ENCODE data around the gene HSD17B4.

The HSD17B4 gene

DNA sequence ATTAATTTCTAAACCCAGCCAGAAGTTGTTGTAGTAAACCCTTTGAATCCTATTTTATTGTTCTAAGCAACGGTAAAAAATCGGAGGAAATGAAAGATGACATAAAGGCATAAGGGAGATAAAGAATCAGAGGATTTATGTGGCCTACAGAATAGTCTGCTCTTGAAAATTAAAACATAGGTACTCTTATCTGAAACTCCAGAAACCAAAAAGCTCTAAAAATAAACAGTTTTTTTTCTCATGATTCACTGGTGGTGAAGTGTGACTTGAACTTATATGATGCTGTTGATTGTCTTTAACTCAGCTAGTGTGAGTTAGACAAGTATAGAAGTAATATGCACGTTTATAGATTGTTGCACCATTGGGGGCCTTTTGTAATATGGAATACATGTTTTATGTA, 80.3 kb downstream of the HSD17B4 start:
- Histone ChIP-seq H3K9me3 (ENCODE audit: control insufficient read depth, insufficient read depth, low read depth, low read length) (no peaks in the 10 kb centered on the region), H3K27ac (ENCODE audit: low read depth, low read length) (no peak overlapping the region), H3K9ac (ENCODE audit: low read length) (no peak overlapping the region), H3K36me3 (ENCODE audit: control insufficient read depth, insufficient read depth, low read length) (peaks cover 66% of the 10 kb centered on the region), H3K27me3 (ENCODE audit: control insufficient read depth, insufficient read depth, low read length) (no peaks in the 10 kb centered on the region), H3K4me1 (ENCODE audit: control insufficient read depth, insufficient read depth, low read length) (0 out of 2 replicates have a peak, but pooled peaks cover 8% of the 10 kb centered on the region), H3K4me3 (ENCODE audit: low read depth, low read length) (no peak overlapping the region)

DNA sequence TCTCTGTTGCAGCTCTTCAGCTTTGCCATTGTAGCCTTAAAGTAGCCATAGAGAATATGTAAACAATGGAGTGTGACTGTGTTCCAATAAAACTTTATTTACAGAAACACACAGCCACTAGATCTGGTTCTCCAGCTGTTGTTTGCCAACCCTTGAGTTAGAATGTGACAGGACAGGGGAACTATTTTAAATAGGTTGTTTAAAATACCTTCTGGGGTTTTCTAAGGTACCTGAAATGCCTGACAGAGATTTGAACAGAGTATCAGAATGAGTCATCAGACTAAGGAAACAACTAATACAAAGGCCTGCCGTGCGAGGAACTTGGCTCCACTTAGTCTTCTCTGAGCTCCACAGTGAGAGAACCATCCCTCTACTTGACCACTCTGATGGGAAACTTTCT, 85.4 kb downstream of the HSD17B4 start:
- Histone ChIP-seq H3K27ac (ENCODE audit: low read depth, low read length) (no peak overlapping the region), H3K36me3 (ENCODE audit: control insufficient read depth, insufficient read depth, low read length) (peaks cover 72% of the 10 kb centered on the region), H3K9ac (ENCODE audit: low read length) (no peak overlapping the region), H3K4me1 (ENCODE audit: control insufficient read depth, insufficient read depth, low read length) (0 out of 2 replicates have a peak, but pooled peaks cover 3% of the 10 kb centered on the region), H3K27me3 (ENCODE audit: control insufficient read depth, insufficient read depth, low read length) (no peaks in the 10 kb centered on the region), H3K4me3 (ENCODE audit: low read depth, low read length) (no peak overlapping the region), H3K9me3 (ENCODE audit: control insufficient read depth, insufficient read depth, low read depth, low read length) (no peaks in the 10 kb centered on the region)

DNA sequence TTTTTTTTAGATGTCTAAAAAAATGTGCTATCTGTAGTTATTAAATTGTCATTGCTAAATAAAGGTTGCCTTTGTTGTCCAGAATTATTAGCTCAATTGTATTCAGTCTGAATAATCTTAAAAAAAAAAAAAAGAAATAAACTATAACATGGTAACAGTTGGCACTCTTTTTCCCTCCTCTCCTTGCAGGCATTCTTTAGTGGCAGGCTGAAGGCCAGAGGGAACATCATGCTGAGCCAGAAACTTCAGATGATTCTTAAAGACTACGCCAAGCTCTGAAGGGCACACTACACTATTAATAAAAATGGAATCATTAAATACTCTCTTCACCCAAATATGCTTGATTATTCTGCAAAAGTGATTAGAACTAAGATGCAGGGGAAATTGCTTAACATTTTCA, 89.4 kb downstream of the HSD17B4 start:
- no peak overlapping the region for H3K4me3 ChIP-seq (ENCODE audit: low read depth, low read length)
- no peaks in the 10 kb centered on the region for H3K27me3 ChIP-seq (ENCODE audit: control insufficient read depth, insufficient read depth, low read length)
- H3K9ac ChIP-seq (ENCODE audit: low read length) = no peak overlapping the region
- 0 out of 2 replicates have a peak, but pooled peaks cover 3% of the 10 kb centered on the region for H3K4me1 ChIP-seq (ENCODE audit: control insufficient read depth, insufficient read depth, low read length)
- no peaks in the 10 kb centered on the region for H3K9me3 ChIP-seq (ENCODE audit: control insufficient read depth, insufficient read depth, low read depth, low read length)
- H3K27ac ChIP-seq (ENCODE audit: low read depth, low read length) = no peak overlapping the region
- H3K36me3 ChIP-seq (ENCODE audit: control insufficient read depth, insufficient read depth, low read length) = peaks cover 60% of the 10 kb centered on the region

DNA sequence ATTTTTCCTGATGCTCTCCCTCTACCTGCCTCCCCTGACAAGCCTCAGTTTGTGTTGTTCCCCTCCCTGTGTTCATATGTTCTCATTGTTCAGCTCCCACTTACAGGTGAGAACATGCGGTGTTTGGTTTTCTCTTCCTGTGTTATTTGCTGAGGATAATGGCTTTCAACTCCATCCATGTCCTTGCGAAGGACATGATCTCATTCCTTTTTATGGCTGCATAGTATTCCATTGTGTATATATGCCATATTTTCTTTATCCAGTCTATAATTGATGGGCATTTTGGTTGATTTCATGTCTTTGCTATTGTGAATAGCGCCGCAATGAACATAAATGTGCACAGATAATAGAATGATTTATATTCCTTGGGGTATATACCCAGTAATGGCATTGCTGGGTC, 99.5 kb downstream of the HSD17B4 start:
- Histone ChIP-seq H3K9me3 (ENCODE audit: control insufficient read depth, insufficient read depth, low read depth, low read length) (no peaks in the 10 kb centered on the region), H3K27me3 (ENCODE audit: control insufficient read depth, insufficient read depth, low read length) (no peaks in the 10 kb centered on the region), H3K27ac (ENCODE audit: low read depth, low read length) (no peak overlapping the region), H3K4me1 (ENCODE audit: control insufficient read depth, insufficient read depth, low read length) (no peaks in the 10 kb centered on the region), H3K9ac (ENCODE audit: low read length) (no peak overlapping the region), H3K4me3 (ENCODE audit: low read depth, low read length) (no peak overlapping the region), H3K36me3 (ENCODE audit: control insufficient read depth, insufficient read depth, low read length) (no peaks in the 10 kb centered on the region)

DNA sequence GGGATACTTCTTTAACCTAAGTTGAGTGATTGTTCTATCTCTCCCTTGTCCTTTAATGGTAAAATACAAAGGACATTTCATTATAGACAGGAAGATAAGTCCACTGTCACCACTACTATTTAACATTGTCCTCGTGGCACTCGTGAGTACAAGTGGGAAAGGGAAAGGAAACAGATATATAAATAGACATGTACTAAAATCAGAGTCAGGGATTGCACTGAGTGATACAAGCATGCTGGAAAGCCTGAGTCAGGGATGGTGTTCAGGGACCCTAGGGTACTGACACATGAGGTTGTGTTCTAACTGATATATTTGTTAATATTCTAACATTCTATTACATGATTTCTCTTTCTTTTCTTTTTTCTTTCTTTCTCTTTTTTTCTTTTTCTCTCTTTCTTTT, 102.3 kb downstream of the HSD17B4 start:
- Histone ChIP-seq H3K4me1 (ENCODE audit: control insufficient read depth, insufficient read depth, low read length) (no peaks in the 10 kb centered on the region), H3K9ac (ENCODE audit: low read length) (no peak overlapping the region), H3K4me3 (ENCODE audit: low read depth, low read length) (no peak overlapping the region)

DNA sequence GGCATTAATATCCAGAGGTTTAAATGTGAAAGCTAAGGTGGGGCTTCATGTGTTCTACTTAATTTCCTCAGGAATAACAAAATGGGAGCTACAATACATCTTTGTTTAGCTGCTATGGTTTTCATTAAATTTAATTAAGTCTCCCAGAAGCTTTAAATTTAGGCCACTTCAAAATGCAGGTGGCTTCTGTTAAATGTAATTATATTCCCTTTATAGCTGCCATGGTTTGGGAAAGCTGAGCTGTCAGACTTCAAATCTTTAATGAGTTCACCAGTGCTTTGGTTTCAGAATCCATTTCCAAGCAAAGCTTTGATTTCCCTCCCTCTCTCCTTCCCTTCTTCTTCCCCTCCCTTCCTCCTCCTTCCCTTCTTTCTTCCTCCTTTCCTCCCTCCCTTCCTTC, 118.6 kb downstream of the HSD17B4 start:
- no peaks in the 10 kb centered on the region for H3K36me3 ChIP-seq (ENCODE audit: control insufficient read depth, insufficient read depth, low read length)
- no peaks in the 10 kb centered on the region for H3K27me3 ChIP-seq (ENCODE audit: control insufficient read depth, insufficient read depth, low read length)
- H3K4me3 ChIP-seq (ENCODE audit: low read depth, low read length) = no peak overlapping the region
- H3K9ac ChIP-seq (ENCODE audit: low read length) = no peak overlapping the region
- H3K4me1 ChIP-seq (ENCODE audit: control insufficient read depth, insufficient read depth, low read length) = no peaks in the 10 kb centered on the region
- H3K9me3 ChIP-seq (ENCODE audit: control insufficient read depth, insufficient read depth, low read depth, low read length) = no peaks in the 10 kb centered on the region
- H3K27ac ChIP-seq (ENCODE audit: low read depth, low read length) = no peak overlapping the region

More for the DNA sequence above, 102.3 kb downstream of the HSD17B4 start:
- no peak overlapping the region for H3K27ac ChIP-seq (ENCODE audit: low read depth, low read length)
- no peaks in the 10 kb centered on the region for H3K36me3 ChIP-seq (ENCODE audit: control insufficient read depth, insufficient read depth, low read length)
- no peaks in the 10 kb centered on the region for H3K9me3 ChIP-seq (ENCODE audit: control insufficient read depth, insufficient read depth, low read depth, low read length)
- H3K27me3 ChIP-seq (ENCODE audit: control insufficient read depth, insufficient read depth, low read length) = no peaks in the 10 kb centered on the region

DNA sequence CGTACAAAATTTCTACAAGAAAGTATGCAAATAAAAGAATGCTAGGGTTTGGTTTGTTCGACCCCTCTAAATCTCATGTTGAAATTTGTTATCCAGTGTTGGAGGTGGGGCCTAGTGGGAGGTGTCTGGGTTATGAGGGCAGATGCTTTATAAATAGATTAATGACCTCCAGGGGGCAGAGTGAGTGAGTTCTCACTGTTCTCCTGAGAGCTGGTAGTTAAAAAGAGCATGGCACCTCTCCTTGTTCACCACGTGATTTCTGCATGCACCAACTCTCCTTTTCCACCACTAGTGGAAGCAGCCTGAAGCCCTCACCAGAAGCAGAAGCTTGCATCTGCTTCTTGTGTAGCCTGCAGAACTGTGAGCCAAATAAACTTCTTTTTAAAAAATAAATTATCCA, 126.6 kb downstream of the HSD17B4 start:
- Histone ChIP-seq H3K27me3 (ENCODE audit: control insufficient read depth, insufficient read depth, low read length) (no peaks in the 10 kb centered on the region), H3K4me3 (ENCODE audit: low read depth, low read length) (no peak overlapping the region), H3K27ac (ENCODE audit: low read depth, low read length) (no peak overlapping the region), H3K9me3 (ENCODE audit: control insufficient read depth, insufficient read depth, low read depth, low read length) (no peaks in the 10 kb centered on the region), H3K4me1 (ENCODE audit: control insufficient read depth, insufficient read depth, low read length) (peaks cover 6% of the 10 kb centered on the region), H3K9ac (ENCODE audit: low read length) (no peak overlapping the region), H3K36me3 (ENCODE audit: control insufficient read depth, insufficient read depth, low read length) (no peaks in the 10 kb centered on the region)

DNA sequence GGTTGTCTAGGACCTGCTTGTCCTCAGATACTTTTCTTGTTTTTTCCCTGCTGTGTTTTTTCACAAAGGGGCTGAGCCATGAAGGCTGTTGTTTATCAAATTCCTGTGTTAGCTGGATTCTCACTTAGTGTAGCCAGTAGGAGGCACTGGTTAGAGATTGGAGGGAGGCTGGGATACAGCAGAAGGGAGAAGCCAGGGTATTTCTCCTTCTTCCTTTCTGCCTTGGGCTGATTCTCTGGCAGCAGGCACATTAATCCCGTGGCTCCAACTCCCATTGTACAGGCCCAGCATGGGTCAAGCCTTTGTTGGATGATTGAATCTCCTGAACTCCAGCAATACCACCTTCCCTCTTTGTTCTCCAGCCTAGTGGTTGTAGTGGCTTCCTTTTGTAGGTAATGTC, 130.7 kb downstream of the HSD17B4 start:
- Histone ChIP-seq H3K27me3 (ENCODE audit: control insufficient read depth, insufficient read depth, low read length) (no peaks in the 10 kb centered on the region), H3K27ac (ENCODE audit: low read depth, low read length) (no peak overlapping the region), H3K9ac (ENCODE audit: low read length) (no peak overlapping the region), H3K4me1 (ENCODE audit: control insufficient read depth, insufficient read depth, low read length) (peaks cover 6% of the 10 kb centered on the region), H3K9me3 (ENCODE audit: control insufficient read depth, insufficient read depth, low read depth, low read length) (no peaks in the 10 kb centered on the region), H3K4me3 (ENCODE audit: low read depth, low read length) (no peak overlapping the region), H3K36me3 (ENCODE audit: control insufficient read depth, insufficient read depth, low read length) (no peaks in the 10 kb centered on the region)

DNA sequence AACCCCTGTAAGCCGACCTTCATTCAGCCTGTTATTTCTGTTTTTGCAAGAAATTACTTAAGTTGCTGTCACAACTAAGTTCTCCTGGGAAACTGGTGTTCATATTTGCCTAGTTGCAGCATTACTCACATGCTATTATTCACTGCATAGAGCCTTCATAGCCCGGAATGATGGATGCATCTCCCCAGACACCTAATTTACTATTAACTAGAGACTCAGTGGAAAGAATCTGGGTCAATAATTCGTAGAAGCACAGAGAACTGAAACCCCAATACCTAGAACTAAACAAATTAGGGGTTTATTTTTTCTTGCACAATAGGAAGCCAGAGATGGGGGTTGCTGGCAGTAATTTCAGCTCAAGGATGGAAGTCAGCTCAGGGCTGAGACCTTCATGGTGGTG, 131.4 kb downstream of the HSD17B4 start:
- Histone ChIP-seq H3K9ac (ENCODE audit: low read length) (no peak overlapping the region), H3K9me3 (ENCODE audit: control insufficient read depth, insufficient read depth, low read depth, low read length) (0 out of 2 replicates have a peak, but pooled peaks cover 2% of the 10 kb centered on the region), H3K4me1 (ENCODE audit: control insufficient read depth, insufficient read depth, low read length) (peaks cover 6% of the 10 kb centered on the region), H3K27me3 (ENCODE audit: control insufficient read depth, insufficient read depth, low read length) (no peaks in the 10 kb centered on the region), H3K36me3 (ENCODE audit: control insufficient read depth, insufficient read depth, low read length) (no peaks in the 10 kb centered on the region), H3K27ac (ENCODE audit: low read depth, low read length) (no peak overlapping the region), H3K4me3 (ENCODE audit: low read depth, low read length) (no peak overlapping the region)
